Tibial artery (tissue), 4 donors: ENCODE measurements around the gene CLDN11.

Source experiments
- DNase-seq, 2 donors: peaks; one replicate each; pipeline ENCODE4 v3.0.0-alpha.2; 2019
- H3K27ac ChIP-seq, 2 donors: fragments of 200-600 bp; sonication (generic) in 1 of 2; 1 replicate in 1 of 2; 2 replicates in 1 of 2; pipeline ENCODE4 v1.5.1; 2018 to 2019; ENCODE audit warnings: mild to moderate bottlenecking in 1 of 2
- H3K27me3 ChIP-seq, 2 donors: fragments of 200-600 bp; sonication (generic) in 1 of 2; one replicate each; pipeline versions ENCODE4 v1.5.1 to v1.6.0; 2016 to 2019
- H3K36me3 ChIP-seq, 3 donors: fragments of 200-600 bp; sonication (generic) in 2 of 3; one replicate each; pipeline ENCODE4 v1.5.1; 2016 to 2019; ENCODE audit warnings: mild to moderate bottlenecking in 2 of 3
- H3K4me1 ChIP-seq, 4 donors: fragments of 200-600 bp; sonication (generic) in 2 of 4; 1 replicate in 3 of 4; 2 replicates in 1 of 4; pipeline ENCODE4 v1.5.1; 2016 to 2019
- H3K4me3 ChIP-seq, 2 donors: fragments of 200-600 bp; sonication (generic) in 1 of 2; 1 replicate in 1 of 2; 2 replicates in 1 of 2; pipeline ENCODE4 v1.5.1; 2018 to 2019; ENCODE audit warnings: mild to moderate bottlenecking in 2 of 2
- H3K9me3 ChIP-seq, 3 donors: fragments of 200-600 bp; sonication (generic) in 1 of 3; one replicate each; pipeline ENCODE4 v1.5.1; 2016 to 2019
- CTCF ChIP-seq, 2 experiments: fragments of 200-600 bp in 1 of 2; fragments of 450-650 bp in 1 of 2; IDR thresholded peaks; one replicate each; pipeline ENCODE4 v1.5.1; 2017 to 2019; ENCODE audit warnings: antibody characterized with exemption in 2 of 2, mild to moderate bottlenecking in 1 of 2, moderate library complexity in 1 of 2
- intact Hi-C: fragments of 100-400 bp; cut with DNase I; formaldehyde crosslinking; loops from one replicate; pipeline ENCODE4 v1.15.0; 2023; ENCODE audit warnings: low total_unique reads

Gene CLDN11

GRCh38 chr3:170477395-170477794 is 58.7 kb downstream of the CLDN11 start:
- intact Hi-C loops: no loop called here
- H3K27ac ChIP-seq: no peak overlapping the region
- no peak overlapping the region for H3K4me3 ChIP-seq
- no peak for DNase-seq
- peaks cover 0 to 4% of the 10 kb centered on the region in 2 donors for H3K27me3 ChIP-seq
- H3K4me1 ChIP-seq: no peaks in the 10 kb centered on the region
- no peak for TF ChIP-seq CTCF (IDR thresholded peaks at IDR 0.05)
- H3K9me3 ChIP-seq: no peaks in the 10 kb centered on the region
- no peaks in the 10 kb centered on the region for H3K36me3 ChIP-seq

- no peak for DNase-seq
- Histone ChIP-seq H3K4me3 (no peak overlapping the region), H3K4me1 (no peaks in the 10 kb centered on the region), H3K27me3 (no peaks in the 10 kb centered on the region), H3K36me3 (no peaks in the 10 kb centered on the region), H3K9me3 (no peaks in the 10 kb centered on the region), H3K27ac (no peak overlapping the region)
- intact Hi-C loops: no loop called here
- no peak for TF ChIP-seq CTCF (IDR thresholded peaks at IDR 0.05)
Observed at GRCh38 chr3:170480111-170480510, 61.4 kb downstream of the CLDN11 start.

- H3K27ac ChIP-seq: no peak overlapping the region
- intact Hi-C loops: no loop called here
Observed at GRCh38 chr3:170482199-170482598, 63.5 kb downstream of the CLDN11 start.

GRCh38 chr3:170483485-170484262 is 65.0 kb downstream of the CLDN11 start:
- no peak for TF ChIP-seq CTCF (IDR thresholded peaks at IDR 0.05)
- H3K27ac ChIP-seq: no peak overlapping the region
- intact Hi-C loops: no loop called here

More at GRCh38 chr3:170482199-170482598, 63.5 kb downstream of the CLDN11 start:
- no peak for DNase-seq
- Histone ChIP-seq H3K4me3 (no peak overlapping the region), H3K27me3 (peaks cover 0 to 5% of the 10 kb centered on the region in 2 donors), H3K4me1 (no peaks in the 10 kb centered on the region), H3K36me3 (no peaks in the 10 kb centered on the region), H3K9me3 (no peaks in the 10 kb centered on the region)
- no peak for TF ChIP-seq CTCF (IDR thresholded peaks at IDR 0.05)

More at GRCh38 chr3:170483485-170484262, 65.0 kb downstream of the CLDN11 start:
- Histone ChIP-seq H3K4me3 (no peak overlapping the region), H3K27me3 (peaks cover 0 to 5% of the 10 kb centered on the region in 2 donors), H3K4me1 (peaks cover 0 to under 1% (median 0%) of the 10 kb centered on the region in 4 donors), H3K9me3 (no peaks in the 10 kb centered on the region), H3K36me3 (no peaks in the 10 kb centered on the region)
- no peak for DNase-seq
